Vagina (tissue), 2 donors: ENCODE measurements around the gene POLR3B. TPM values are rescaled to one million over a fixed set of nuclear protein-coding genes. Genes with fewer than 3 reads are reported as not detected.

Experiments used
- DNase-seq, 2 donors: peaks; one replicate each; pipeline ENCODE4 v3.0.0-alpha.2; 2017; ENCODE audit errors: extremely low spot score in 2 of 2
- H3K27ac ChIP-seq: fragments of 200-600 bp; sonication (generic); one replicate; pipeline ENCODE4 v1.5.1; 2019
- H3K27me3 ChIP-seq: fragments of 200-600 bp; sonication (generic); one replicate; pipeline ENCODE4 v1.5.1; 2019
- H3K36me3 ChIP-seq, 2 donors: fragments of 200-600 bp; sonication (generic); one replicate each; pipeline ENCODE4 v1.5.1; 2017 to 2019
- H3K4me1 ChIP-seq: fragments of 200-600 bp; sonication (generic); one replicate; pipeline ENCODE4 v1.5.1; 2019
- H3K4me3 ChIP-seq, 2 donors: fragments of 200-600 bp; sonication (generic); 1 replicate in 1 of 2; 2 replicates in 1 of 2; pipeline ENCODE4 v1.5.1; 2016 to 2019
- H3K9me3 ChIP-seq: fragments of 200-600 bp; sonication (generic); one replicate; pipeline ENCODE4 v1.5.1; 2019
- CTCF ChIP-seq, 3 experiments: fragments of 450-650 bp in 2 of 3; fragments of 200-600 bp in 1 of 3; sonication (generic) in 1 of 3; IDR thresholded peaks; one replicate each; pipeline ENCODE4 v1.5.1; 2017 to 2019; ENCODE audit warnings: antibody characterized with exemption in 3 of 3, mild to moderate bottlenecking in 2 of 3, moderate library complexity in 2 of 3
- POLR2A ChIP-seq, 2 donors: fragments of 450-650 bp; IDR thresholded peaks; one replicate each; pipeline ENCODE4 v1.6.1; 2017; ENCODE audit warnings: antibody characterized with exemption in 2 of 2, mild to moderate bottlenecking in 2 of 2, moderate library complexity in 2 of 2
- POLR2AphosphoS5 ChIP-seq, 2 donors: sonication (generic); formaldehyde crosslinking; IDR thresholded peaks; one replicate each; pipeline ENCODE4 v1.9.0; 2017; ENCODE audit warnings: antibody characterized with exemption in 2 of 2, mild to moderate bottlenecking in 2 of 2, low read depth in 1 of 2; ENCODE audit not compliant: insufficient read depth in 1 of 2
- intact Hi-C: fragments of 100-400 bp; cut with DNase I; formaldehyde crosslinking; loops from one replicate; pipeline ENCODE4 v1.15.1; 2023
- total RNA-seq: library from RNA; depleted of rRNA; stranded (reverse); fragments of >200 nt; gene quantifications from one replicate; pipeline ENCODE4 v1.2.3, GENCODE V29; 2016

POLR3B gene
- total RNA-seq, 1 donor from 2014 or later, result 10.1 TPM

- intact Hi-C loops, result no loop called here
- no peaks in the 10 kb centered on the region for H3K9me3 ChIP-seq
- no peak overlapping the region for H3K27ac ChIP-seq
- no peak for DNase-seq
- H3K4me3 ChIP-seq, result no peak overlapping the region
- TF ChIP-seq POLR2A (IDR thresholded peaks at IDR 0.05) (no peak), CTCF (IDR thresholded peaks at IDR 0.05) (no peak), POLR2AphosphoS5 (IDR thresholded peaks at IDR 0.05; ENCODE audit: insufficient read depth in 1 of 2, low read depth in 1 of 2) (no peak)
- no peaks in the 10 kb centered on the region for H3K4me1 ChIP-seq
- no peaks in the 10 kb centered on the region for H3K27me3 ChIP-seq
- H3K36me3 ChIP-seq, result no peaks in the 10 kb centered on the region
These were observed 123.7 kb downstream of the POLR3B start for GRCh38 chr12:106481246-106481645.

GRCh38 chr12:106487664-106488063, 130.1 kb downstream of the POLR3B start:
- Histone ChIP-seq H3K4me3 (no peak overlapping the region), H3K27me3 (no peaks in the 10 kb centered on the region), H3K36me3 (no peaks in the 10 kb centered on the region), H3K27ac (no peak overlapping the region), H3K9me3 (no peaks in the 10 kb centered on the region), H3K4me1 (no peaks in the 10 kb centered on the region)
- no peak for DNase-seq
- intact Hi-C loops, result no loop called here
- TF ChIP-seq CTCF (IDR thresholded peaks at IDR 0.05), result no peak
- no peak for TF ChIP-seq POLR2AphosphoS5 (IDR thresholded peaks at IDR 0.05; ENCODE audit: insufficient read depth in 1 of 2, low read depth in 1 of 2)
- no peak for TF ChIP-seq POLR2A (IDR thresholded peaks at IDR 0.05)

- H3K9me3 ChIP-seq, result no peaks in the 10 kb centered on the region
- H3K36me3 ChIP-seq, result no peaks in the 10 kb centered on the region
- H3K4me3 ChIP-seq, result no peak overlapping the region
- no peaks in the 10 kb centered on the region for H3K4me1 ChIP-seq
- DNase-seq, result no peak
- no peak for TF ChIP-seq POLR2A (IDR thresholded peaks at IDR 0.05)
- no peak for TF ChIP-seq POLR2AphosphoS5 (IDR thresholded peaks at IDR 0.05; ENCODE audit: insufficient read depth in 1 of 2, low read depth in 1 of 2)
- intact Hi-C loops, result no loop called here
- no peak overlapping the region for H3K27ac ChIP-seq
- no peaks in the 10 kb centered on the region for H3K27me3 ChIP-seq
These were observed 131.3 kb downstream of the POLR3B start for GRCh38 chr12:106488884-106489283.

- H3K27ac ChIP-seq, result no peak overlapping the region
- H3K4me1 ChIP-seq, result no peaks in the 10 kb centered on the region
- H3K9me3 ChIP-seq, result no peaks in the 10 kb centered on the region
- no peak for DNase-seq
- H3K36me3 ChIP-seq, result no peaks in the 10 kb centered on the region
- no peak overlapping the region for H3K4me3 ChIP-seq
- no peak for TF ChIP-seq CTCF (IDR thresholded peaks at IDR 0.05)
- TF ChIP-seq POLR2AphosphoS5 (IDR thresholded peaks at IDR 0.05; ENCODE audit: insufficient read depth in 1 of 2, low read depth in 1 of 2), result no peak
- TF ChIP-seq POLR2A (IDR thresholded peaks at IDR 0.05), result no peak
- no peaks in the 10 kb centered on the region for H3K27me3 ChIP-seq
- intact Hi-C loops, result no loop called here
These were observed 132.7 kb downstream of the POLR3B start for GRCh38 chr12:106490264-106490663.

GRCh38 chr12:106492857-106493256, 135.3 kb downstream of the POLR3B start:
- H3K27ac ChIP-seq, result no peak overlapping the region
- no peaks in the 10 kb centered on the region for H3K27me3 ChIP-seq
- peaks cover 0 to 4% of the 10 kb centered on the region in 2 donors for H3K36me3 ChIP-seq
- H3K4me1 ChIP-seq, result no peaks in the 10 kb centered on the region
- no peaks in the 10 kb centered on the region for H3K9me3 ChIP-seq
- DNase-seq, result no peak
- intact Hi-C loops, result no loop called here
- TF ChIP-seq POLR2A (IDR thresholded peaks at IDR 0.05) (no peak), CTCF (IDR thresholded peaks at IDR 0.05) (no peak), POLR2AphosphoS5 (IDR thresholded peaks at IDR 0.05; ENCODE audit: insufficient read depth in 1 of 2, low read depth in 1 of 2) (no peak)
- H3K4me3 ChIP-seq, result no peak overlapping the region
